Anterior cingulate cortex (tissue), 58 donors: Measurements from ENCODE around the gene COL25A1.
"Not testable (repeated sequence)": the region's sequence is repeated elsewhere in the genome, so short reads cannot be mapped to it uniquely, and the experiment has no call there.

Source experiments
- DNase-seq, 58 donors: peaks; one replicate each; lab custom pipeline; 2025; lab: John Stamatoyannopoulos, UW

COL25A1 gene

DNA sequence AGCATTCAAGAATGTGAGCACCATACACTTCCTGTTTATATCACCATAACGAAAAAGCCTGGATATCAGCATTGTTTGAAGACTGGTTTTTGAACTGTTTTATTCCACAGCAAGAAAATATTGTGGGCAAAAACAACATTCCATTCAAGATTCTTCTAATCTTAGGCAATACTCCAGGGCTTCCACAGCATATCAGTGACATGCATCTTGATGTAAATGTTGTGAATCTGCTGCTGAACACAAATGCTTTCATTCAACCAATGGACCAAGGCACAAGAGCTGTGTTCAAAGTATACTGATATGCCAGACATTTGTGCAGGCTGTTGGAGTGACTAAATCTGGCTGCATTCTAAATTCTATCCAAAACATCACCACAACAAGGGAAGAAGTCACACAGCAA, 279.5 kb downstream of the COL25A1 start:
- DNase-seq = no peak

DNA sequence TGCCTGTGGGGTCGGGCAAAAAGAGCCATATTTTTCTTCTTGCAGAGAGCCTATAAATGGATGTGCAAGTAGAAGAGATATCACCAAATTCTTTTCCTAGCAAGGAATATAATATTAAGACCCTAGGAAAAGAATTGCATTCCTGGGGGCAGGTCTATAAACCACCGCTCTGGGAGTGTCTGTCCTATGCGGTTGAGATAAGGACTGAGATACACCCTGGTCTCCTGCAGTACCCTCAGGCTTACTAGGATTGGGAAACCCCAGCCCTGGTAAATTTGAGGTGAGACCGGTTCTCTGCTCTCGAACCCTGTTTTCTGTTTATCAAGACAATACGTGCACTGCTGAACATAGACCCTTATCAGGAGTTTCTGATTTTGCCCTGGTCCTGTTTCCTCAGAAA, 280.8 kb downstream of the COL25A1 start:
- DNase-seq = not testable (repeated sequence)

DNA sequence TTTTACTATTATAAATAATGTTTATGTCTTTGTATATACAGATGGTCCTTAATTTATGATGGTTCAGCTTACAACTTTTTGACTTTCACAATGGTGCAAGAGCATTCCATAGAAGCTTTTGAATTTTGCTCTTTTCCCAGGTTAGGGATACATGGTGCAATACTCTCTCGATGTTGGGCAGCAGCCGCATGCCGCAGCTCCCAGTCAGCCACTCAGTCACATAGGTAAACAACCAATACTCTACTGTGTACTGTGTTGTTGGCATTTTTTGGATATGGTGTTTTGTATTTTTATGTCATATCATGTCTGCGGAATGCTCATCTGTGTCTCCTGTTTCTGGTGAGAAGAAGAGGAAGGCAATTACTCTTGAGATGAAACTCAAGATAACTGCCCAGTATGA, 281.6 kb downstream of the COL25A1 start:
- DNase-seq = no peak

DNA sequence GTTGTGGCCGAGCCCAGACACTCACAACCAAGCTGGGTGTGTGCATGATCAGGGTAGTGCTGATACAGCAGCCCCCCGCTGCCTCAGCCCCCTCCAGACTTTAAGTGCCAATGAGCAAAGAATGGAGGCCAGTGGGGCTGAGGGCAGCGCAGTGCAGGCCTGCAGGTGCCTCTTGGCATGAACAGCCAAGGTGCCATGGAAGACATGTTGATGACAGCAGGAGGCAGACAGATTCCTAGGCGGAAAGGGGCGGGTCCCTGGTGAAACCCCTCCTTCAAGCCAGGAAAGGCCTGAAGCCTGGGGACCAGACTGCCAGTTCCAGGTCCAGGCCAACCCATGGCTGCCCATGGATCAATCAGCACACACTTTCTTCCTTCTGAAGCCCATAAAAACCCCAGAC, 286.3 kb downstream of the COL25A1 start:
- no peak for DNase-seq

DNA sequence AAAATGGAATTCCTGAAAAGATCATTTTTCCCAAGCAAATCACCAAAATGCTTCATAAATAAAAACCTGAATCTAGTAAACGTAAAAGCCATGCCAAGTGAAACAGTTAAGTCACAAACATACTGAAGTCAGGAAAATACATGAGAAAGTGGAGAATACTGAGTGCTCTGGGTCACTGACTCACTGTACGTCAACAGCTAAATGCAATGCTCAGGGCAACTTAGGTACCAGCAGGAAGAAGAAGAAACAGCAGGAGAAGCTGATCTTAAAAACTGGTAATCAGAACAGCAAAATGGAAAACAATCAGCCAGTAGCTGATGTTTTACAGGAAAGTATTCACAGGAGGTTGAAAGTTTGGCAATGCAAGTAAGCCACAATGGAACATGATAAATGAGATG, 287.0 kb downstream of the COL25A1 start:
- no peak for DNase-seq

DNA sequence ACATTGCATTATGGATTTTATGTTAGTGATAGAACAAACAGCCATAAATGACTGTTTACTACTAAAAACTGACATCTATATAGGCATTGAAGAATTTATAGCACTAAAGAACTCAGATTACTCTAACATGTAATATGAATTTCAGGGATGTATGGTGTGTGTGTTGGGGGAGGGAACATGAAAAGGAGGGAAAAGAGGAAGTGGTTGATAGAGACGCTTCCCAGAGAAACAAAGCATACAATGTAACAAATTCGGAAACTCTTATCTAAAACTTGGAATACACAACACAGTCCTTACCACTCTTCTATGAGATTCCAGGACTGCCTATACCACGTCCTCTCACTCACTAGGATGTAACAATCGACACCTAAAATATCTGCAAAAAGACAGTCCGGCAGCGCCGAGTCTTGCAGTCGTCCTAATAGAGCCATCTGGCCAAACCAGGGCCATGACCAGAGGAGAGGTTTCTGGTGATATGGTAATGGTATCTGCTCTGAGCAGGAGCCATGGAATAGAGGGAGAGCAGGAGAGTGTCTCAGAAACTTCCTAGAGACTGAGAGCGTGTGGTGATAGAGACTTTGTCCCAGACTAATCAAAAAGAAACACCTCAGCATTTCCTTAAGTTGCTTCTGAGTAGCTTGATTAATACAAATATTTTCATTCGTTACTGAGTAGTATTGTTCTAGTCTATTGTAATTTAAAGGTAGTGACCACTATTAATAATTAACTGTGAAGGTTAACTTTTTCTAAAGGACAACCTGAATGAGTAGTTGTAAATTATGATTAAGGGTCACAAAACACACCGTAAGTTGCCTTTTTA, 287.7 kb downstream of the COL25A1 start:
- no peak for DNase-seq

DNA sequence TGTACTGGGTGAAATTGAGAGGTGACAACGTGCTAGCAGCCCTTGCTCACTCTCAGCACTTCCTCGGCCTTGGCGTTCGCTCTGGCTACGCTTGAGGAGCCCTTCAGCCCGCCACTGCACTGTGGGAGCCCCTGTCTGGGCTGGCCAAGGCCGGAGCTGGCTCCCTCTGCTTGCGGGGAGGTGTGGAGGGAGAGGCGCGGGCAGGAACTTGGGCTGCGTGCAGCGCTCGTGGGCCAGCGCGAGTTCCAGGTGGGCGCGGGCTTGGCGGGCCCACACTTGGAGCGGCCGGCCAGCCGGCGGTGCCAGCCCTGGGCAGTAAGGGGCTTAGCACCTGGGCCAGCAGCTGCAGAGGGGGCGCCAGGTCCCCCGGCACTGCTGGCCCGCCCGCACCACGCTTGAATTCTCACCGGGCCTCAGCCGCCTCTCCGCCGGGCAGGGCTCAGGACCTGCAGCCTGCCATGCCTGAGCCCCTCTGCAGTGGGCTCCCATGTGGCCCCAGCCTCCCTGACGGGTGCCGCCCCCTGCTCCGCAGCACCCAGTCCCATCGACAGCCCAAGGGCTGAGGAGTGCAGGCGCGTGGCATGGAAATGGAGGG, 290.1 kb downstream of the COL25A1 start:
- DNase-seq = no peak

DNA sequence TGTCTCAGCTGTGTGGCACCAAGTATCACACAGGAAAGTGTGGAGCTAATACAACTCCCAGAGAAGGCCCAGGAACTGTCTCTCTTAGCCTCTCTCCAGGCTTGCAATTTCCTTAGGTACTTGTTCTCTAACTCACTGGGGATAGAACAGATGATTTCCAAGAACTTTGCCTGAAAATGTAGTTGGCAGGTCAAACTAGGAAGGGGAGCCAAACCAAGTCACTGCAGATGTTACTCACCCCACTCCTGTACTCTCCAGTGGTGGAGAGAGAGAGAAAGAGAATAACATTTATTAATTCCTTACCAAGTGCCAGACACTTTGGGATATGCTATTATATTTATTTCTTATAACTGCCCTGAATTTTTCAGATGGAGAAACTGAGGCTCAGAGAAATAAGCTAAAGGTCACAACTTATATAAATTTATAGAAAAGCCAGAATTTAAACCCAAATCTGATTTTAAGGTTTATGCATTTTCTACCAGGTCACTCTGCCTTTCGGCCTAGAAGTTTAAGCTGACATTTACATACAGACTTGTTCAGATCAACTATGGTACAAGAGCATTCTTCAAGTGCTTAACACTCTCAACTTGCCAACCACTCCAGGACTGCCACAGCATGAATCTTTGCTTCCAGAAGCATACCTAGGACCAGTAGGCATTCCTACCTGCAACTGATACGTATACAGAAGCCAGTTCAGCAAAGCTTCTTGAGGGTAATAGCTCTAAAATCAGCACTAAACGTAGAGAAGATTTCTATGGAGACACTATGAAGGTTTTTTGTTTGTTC, 291.0 kb downstream of the COL25A1 start:
- DNase-seq = no peak

DNA sequence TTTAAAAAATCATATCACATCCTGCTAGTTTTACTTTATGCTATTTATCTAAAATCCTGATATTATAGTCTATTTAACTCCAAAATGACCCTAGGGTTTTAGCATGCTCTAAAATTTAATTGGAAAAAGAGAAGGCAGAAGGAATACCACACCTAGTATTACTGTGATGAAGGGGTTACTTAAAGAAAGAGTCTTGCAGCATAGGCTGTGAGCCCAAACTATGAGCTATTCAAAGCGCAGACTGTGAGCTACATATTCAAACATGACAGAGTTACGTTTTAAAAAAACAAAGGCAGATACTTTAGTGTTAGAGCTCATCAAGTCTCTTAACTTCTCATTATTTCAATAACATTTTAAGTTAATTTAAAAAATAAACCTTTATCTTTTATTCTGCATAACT, 291.9 kb downstream of the COL25A1 start:
- DNase-seq = no peak

DNA sequence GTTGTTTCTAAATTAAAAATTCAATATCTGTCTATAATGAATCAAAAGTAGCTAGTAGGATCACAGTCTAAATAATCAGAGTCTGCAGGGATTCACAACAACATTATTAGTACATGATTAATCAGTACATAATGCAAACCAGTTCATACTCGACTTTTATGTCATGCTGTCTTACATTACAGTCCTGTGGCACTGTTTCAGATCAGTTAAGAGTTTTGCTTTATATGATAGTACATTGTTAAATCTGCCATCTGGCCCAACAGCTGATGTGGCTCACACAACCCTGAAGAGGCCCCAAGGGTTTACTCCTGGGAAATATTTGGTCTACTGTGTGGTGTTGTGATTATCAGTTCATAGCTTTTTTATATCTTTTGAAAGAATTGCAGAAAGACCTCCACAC, 292.5 kb downstream of the COL25A1 start:
- DNase-seq = no peak

DNA sequence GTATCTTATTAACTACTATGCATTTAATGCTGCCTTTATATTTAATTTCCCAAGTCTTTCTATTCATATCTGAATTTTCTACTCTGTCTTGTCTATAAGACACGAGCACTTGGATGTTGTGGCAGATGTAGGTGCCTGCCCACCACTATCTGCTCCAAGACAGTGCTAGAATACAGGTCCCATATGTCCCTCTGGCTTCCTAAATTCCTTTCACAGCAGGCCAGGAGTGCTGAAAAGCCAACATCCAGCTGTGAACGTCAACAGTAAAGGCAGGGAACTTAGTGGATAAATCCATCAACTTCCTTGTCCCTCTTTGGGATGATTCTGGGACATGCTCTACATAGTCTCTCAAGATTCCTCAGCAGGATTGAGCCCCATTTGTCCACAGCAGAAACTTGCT, 294.5 kb downstream of the COL25A1 start:
- DNase-seq = no peak

DNA sequence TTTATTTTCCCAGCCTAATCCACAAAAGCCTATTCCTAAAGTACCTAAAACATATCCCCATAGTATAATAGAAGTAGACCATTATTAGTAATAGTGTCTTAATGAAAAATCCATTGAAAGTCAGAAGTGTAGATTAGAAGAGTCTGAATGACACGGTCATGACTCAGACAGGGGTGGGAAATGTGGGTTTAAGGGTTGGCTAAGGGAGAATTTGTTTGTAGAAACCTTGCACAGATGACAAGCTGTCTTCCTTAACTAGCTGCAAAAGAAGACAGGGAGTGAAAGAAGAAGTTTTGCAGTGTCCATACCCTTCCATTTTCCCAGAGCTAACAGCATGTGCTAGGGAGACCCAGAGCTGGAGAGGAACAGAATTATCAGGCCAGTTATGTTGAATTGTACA, 296.9 kb downstream of the COL25A1 start:
- DNase-seq = no peak

DNA sequence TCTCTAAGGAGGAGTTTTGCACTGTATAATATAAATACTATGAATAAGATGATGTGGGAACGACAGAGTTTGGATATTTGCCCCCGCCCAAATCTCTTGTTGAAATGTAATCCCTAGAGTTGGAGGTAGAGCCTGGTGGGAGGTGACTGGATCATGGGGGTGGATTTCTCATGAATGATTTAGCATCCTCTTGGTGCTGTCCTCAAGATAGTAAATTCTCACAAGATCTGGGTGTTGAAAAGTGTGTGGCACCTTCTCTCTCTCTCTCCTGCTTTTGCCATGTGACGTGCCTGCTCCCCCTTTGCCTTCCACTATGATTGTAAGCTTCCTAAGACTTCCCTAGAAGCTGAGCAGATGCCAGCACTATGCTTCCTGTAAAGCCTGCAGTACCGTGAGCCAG, 298.0 kb downstream of the COL25A1 start:
- no peak for DNase-seq

DNA sequence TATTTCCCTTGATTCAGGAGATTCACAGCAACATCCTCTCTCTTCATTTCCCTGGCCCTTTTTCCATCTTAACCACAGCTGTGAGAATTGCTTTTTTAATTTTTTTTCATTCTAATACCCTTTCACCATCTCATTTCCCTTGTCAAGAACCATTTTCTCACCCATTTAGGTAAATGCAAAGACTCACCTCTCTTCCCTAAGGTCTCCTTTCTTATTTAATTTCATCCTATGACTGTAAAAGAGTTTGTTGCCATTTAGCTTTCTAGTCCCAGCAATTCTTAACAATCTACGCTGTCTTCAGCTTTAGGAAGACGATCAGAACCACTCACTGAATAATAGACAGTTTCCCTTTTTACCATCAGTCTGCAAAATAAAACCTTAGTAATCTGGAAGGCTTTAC, 298.5 kb downstream of the COL25A1 start:
- no peak for DNase-seq

DNA sequence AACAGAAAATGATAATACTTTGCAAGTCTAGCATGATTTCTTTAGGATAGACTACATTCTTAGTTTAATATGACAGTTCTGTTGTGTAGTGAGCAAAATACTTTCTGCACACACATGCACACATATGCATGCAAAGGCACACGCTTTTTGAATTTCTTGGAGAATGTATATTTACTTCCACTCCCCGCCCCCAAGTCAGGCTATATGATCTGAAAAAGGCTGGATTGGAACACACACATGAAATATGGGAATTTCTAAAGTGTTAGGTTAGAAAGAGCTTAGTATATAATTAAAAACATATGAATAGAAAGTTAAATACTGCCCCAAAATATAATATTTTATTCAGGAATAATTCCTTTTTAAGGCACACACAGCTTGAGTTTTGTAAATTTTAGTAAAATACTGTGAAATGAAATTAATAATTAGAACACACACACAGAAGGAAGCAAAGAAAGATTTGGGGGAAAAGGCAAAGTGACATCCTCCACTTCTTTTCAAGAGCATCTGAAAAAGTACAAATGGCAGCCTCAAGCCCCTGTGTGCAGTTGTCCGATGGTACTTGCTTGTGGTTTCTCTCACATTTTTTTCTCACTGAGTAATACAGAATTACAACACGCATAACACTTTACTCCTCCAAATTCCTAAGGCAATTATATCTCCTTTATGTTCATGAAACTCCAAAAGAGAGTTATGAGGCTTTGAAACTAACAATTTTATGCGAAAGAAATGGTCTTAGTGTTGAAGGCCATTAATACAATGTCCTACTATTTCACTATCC, 310.7 kb downstream of the COL25A1 start:
- no peak for DNase-seq

DNA sequence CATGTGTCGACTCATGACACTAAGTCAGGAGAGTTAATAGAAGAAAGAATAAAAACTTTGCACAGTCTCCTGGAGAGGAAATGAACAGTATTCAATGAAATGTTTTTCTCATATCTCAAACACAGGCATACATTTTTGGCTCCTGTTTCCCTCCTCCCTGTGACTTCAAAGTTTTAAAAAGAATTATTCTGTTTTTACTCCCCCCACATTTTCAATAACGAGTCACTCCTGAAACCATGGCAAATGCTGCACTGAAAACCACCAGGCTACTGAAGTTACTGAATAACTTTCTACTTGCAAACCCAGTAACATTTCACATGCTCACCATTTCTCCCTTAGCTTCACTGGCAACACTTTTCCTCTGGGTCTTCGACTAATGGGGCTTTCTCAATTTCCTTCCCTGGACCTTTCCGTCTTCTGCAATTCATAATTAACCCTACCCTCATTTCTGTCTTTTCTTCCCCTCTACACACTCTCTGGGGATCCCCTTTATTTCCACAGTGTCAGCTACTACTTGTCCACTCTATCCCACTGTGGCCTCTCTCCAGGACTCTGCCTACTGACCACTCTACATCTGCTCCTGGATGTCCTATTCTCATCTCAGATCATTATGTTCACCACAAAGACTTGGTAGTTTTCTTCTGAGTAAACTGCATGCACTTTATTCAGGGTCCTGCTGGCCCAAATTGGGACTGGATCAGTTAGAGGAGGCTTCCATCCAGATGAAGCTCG, 313.8 kb downstream of the COL25A1 start:
- no peak for DNase-seq

DNA sequence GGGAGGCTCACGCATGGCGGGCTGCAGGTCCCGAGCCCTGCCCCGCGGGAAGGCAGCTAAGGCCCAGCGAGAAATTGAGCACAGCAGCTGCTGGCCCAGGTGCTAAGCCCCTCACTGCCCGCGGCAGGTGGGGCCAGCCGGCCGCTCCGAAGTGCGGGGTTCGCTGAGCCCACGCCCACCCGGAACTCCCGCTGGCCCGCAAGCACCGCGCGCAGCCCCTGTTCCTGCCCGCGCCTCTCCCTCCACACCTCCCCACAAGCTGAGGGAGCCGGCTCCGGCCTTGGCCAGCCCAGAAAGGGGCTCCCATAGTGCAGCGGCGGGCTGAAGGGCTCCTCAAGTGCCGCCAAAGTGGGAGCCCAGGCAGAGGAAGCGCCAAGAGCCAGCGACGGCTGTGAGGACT, 318.0 kb downstream of the COL25A1 start:
- DNase-seq = not testable (repeated sequence)

DNA sequence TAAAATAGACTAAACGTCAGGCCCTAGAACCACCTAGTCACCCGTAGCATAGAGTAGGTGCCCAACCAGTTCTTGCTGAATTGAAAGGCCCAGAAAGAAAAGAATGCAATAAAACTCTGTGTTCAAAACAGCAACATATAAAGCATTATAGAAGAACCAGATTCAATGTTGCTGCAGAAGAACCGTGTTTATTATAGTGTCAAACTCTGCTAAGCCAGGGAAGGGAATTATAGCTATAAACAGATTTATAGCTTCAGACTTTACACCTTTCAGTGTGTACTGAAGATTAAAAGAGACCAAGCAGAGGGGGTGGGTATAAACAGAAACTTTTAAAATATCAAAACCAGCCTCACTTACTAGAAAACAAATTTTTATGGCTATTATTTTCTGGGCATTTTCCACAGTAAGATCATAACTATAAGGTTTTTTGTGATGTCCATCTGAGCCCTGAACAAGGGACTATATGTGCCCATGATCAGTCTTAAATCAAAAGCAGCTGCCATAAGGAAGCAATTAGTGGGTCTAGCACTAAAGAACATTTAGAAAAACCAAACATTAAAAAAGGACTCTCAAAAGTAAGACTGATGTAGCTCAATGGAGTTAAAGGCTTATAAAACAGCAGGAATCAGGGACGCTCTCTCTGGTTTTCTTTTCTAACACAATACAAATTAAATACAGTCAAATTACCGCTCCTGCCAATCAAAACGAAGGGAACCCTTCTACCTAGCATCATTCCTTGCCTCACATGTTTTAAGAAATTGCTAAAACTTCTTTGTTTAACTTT, 319.9 kb downstream of the COL25A1 start:
- DNase-seq = no peak
